Stimulated activated CD8-positive, alpha-beta memory T cell treated with anti-CD3 and anti-CD28 coated beads, Interleukin-7, amount 100 ng/mL, for 48 hours (primary cell): ENCODE measurements around the gene PDE6D.

Experiments used
- DNase-seq, 2 donors: peaks; one replicate each; pipeline ENCODE4 v3.0.0-alpha.2; 2020; ENCODE audit warnings: low read depth in 1 of 2; ENCODE audit errors: extremely low read depth in 1 of 2

The PDE6D gene

DNA sequence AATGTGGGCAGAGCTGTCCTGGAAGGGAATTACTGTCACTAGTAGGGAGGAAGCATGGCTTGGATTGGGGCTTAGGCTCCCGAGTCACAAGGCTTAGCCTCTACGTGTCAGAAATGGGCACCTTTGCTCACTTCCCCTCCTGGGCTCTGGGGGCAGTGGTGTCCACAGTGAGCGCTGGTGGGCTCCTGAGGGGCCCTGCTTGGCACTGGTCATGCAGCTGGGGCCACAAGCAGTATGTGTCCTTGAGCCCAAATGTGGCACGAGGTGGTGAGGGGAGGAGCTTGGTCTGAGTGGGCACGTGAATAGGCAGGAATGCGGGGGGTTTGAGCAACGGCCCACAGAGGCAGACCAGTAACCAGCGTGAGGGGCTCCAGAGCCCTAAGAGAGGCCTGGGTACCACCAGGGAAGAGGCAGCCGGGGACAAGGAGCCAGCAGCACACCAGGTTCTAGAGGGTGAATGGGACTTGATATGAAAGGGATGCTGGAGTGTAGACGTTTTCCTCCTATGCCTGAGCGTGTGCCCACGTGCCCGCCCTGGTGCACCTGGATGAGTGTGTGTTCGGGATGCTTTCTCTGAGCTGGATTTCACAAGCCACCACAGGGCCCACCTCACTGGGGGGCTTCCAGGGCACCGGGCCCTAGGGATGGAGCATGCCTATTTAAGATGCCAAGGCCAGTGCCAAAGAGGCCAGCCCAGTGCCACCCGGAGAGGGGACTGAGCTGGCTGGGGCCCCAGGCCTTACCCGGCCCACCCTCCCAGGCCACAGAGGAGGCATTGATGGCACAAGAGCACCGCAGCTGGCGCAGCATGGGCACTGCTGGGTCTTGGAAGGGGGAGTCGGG is 95.5 kb downstream of the PDE6D start:
- DNase-seq = no peak

DNA sequence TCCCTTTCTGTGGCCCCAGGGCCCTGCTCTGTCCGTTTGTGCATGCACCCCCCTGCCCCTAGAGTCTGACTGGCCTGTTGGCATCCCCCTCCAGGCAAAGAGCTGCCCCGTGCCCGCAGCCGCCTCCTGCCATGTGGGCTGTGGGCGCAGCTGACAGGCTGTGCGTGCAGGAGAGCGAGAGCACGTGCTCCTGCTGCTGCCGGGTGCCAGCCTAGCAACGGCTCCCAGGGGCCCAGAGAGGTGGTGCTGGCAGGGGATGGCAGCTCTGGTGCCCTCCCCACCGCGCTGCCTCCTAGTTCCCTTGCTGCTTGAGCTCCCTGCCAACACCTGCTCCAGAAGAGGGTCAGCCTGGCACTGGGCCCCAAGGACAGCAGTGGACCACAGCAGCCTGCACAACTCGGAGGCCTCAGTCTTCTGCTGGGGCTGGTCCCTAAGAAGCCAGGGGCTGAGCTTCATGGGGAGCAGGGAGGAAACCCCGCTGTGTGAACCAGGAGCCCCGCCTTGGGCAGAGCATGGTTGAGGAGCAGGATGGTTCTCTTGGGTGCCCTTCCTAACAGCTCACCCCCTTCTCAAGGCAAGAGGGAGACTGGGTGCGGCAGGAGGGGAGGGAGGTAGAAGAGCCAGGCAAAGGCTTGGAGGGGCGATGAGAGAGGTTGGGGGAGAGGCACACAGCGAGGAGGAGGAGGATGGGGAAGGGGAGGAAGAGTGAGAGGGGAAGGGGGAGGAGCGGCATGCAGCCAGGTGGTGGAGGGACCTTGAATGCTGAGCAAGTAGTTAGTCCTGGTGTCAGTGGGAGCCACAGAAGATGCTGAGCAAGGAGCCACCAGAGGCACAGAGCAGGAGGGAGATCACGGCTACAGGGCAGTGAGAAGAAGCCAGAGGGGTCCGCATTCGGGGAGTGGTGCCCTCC is 96.5 kb downstream of the PDE6D start:
- DNase-seq = no peak

DNA sequence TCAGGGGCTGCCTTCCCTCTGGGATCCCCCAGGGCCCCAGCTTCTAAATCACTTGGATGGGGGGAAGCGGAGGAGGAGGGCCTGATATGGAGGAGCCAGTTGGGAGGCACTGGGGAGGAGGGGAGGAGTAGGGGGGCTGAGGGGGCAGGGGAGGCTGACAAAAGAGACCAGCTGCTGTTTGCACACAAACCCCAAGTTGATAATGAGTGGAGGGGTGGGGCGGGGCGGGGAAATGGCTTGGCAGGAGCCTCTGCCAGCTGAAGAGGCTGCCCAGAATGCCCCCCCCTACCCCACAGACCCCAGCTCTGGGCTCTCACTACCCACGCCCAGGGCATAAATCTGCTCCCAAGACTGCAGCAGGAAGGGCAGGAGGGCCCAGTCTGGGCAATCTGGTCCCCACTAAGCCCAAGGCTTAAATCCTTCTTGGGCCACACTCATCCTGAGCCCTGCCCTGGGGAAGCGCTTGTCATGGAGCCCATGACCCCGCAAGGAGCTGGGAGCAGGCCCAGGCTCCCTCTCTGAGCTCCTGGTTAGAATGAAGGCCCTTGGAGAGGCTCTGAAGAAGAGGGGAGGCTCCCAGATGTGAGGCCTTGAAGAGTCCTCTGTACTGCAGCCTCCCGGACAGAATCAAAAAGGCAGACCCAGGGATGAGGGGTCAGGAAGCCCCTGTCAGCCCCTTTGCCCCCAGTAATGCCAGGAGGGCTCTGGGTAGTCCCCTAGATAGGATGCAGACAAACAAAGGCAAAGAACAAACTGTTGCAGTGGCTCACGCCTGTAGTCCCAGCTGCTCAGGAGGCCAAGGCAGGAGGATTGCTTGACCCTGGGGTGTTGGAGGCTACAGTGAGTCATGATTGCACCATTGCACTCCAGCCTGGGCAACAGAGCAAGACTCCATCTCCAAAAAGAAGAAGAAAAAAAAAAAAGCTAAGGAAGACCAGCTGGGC is 97.5 kb downstream of the PDE6D start:
- no peak for DNase-seq

DNA sequence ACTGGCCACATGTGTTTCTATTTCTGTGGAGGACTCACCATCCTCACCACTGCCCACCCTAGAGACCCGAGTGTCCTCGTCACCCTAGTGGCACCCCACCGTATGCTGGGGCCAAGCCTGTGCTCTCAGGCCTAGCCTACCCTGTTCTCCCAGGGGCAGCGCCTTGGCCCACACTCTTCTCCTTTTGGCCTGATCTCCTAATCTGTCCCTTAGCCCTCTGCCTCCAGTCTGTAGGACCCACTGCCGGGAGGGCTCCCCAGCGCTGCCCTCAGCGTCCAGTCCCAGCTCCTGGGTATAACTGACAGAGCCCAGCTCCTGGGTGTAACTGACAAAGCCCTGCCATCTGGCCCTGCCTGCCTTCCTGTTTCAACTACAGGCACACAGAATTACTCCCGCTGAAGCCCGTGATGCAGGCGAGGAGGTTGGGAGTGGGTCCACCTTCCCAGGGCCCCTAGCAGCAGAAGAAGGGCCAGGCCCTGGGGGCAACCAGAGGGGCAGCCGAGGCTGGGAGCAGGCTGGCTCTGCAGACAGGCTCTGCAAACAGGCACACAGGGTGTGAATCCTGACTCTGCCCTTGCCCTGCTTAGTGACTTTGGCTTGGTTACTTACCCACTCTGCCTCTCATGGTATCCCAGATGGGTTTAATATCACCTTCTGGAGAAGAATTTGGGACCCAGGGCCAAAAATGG is 98.3 kb downstream of the PDE6D start:
- no peak for DNase-seq
